ENCODE data around the gene GSDMA. TPM values are rescaled to one million over a fixed set of nuclear protein-coding genes. Genes with fewer than 3 reads are reported as not detected.

Gene GSDMA
- total RNA-seq, 1 donor from 2014 or later: 0.29 TPM

GRCh38 chr17:39935909-39936308, 26.9 kb upstream of the GSDMA start:
- Histone ChIP-seq H3K9me3 (no peaks in the 10 kb centered on the region), H3K27me3 (no peaks in the 10 kb centered on the region), H3K4me1 (no peaks in the 10 kb centered on the region), H3K27ac (no peak overlapping the region), H3K4me3 (no peak overlapping the region), H3K36me3 (no peaks in the 10 kb centered on the region)
- DNase-seq: no peak
- ATAC-seq: no peak
- TF ChIP-seq CTCF (IDR thresholded peaks at IDR 0.05): no peak
- intact Hi-C loops (cut with DNase I): no loop called here

- no peak for TF ChIP-seq CTCF (IDR thresholded peaks at IDR 0.05)
- DNase-seq (no peak), ATAC-seq (no peak)
- intact Hi-C loops (cut with DNase I): no loop called here
- Histone ChIP-seq H3K4me3 (no peak overlapping the region), H3K9me3 (no peaks in the 10 kb centered on the region), H3K4me1 (no peaks in the 10 kb centered on the region), H3K36me3 (no peaks in the 10 kb centered on the region), H3K27ac (no peak overlapping the region), H3K27me3 (no peaks in the 10 kb centered on the region)
Observed at GRCh38 chr17:39937447-39937846, 25.4 kb upstream of the GSDMA start.

DNA sequence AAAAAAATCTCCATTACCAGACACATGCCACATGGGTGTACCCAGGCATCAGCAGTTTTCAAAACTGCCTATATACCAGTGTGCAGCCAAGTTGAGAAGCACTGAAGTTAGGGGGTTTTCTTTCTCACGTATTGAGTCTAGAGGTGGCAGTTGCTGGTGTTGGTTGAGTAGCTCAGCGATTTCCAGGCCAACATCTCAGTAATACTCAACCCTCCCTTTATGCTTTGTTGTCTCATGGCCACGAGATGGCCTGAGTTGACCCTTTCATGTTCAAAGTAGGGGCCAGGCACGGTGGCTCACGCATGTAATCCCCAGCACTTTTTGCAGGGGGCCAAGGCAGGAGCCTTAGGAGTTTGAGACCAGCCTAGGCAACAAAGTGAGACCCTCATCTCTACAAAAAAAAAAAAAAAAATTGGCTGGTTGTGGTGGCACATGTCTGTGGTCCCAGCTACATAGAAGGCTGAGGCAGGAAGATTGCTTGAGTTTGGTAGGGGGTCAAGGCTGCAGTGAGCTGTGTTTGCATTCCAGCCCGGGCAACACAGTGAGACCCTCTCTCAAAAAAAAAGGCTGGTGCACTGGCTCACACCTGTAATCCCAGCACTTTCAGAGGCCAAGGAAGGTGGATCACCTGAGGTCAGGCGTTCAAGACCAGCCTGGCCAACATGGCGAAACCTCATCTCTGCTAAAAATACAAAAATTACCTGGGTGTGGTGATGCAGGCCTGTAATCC, 24.5 kb upstream of the GSDMA start:
- Histone ChIP-seq H3K27me3 (no peaks in the 10 kb centered on the region), H3K27ac (no peak overlapping the region), H3K4me3 (no peak overlapping the region), H3K4me1 (no peaks in the 10 kb centered on the region), H3K36me3 (no peaks in the 10 kb centered on the region), H3K9me3 (no peaks in the 10 kb centered on the region)
- intact Hi-C loops (cut with DNase I): no loop called here
- no peak for TF ChIP-seq CTCF (IDR thresholded peaks at IDR 0.05)
- DNase-seq: no peak
- no peak for ATAC-seq

GRCh38 chr17:39939106-39939505, 23.7 kb upstream of the GSDMA start:
- no peaks in the 10 kb centered on the region for H3K27me3 ChIP-seq
- ATAC-seq: no peak
- intact Hi-C loops (cut with DNase I): no loop called here

DNA sequence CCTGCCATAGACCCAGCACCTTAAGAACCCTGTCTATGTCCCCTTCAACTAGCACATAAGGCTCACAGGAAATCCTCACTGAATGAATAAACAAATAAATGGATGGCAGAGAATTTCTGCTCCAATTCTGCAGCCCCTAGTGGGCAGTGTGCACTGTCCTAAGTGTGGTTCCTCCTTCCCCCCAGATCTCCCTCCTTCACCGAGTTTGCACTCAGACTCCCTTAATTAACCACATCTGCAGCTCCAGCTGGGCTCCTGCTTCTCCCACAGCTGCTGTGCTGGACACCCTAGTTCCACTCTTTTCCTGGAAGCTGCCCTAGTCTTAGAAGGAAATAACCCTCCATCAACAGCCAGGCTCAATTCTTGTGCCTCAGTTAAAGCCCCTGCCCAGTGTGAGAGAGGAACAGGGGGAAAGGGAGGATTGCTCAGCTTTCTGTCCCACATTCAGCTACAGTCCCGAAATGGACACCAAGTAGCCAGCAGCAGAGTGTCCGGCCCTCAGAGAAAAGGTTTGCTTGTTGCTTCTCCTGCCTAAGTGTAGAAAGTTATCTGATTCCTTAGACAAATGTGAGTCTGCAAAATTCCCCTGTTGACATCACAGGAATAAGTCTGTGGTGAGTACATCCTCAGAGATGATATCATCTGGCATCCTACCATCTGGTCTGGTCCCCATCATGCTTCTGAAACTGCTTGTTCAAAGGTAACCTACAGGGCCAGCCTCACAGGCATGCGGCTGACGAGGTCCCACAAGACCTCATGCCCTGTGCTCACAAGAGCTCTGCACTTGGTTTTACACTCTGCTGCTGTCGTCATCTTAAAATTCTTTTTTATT, 23.0 kb upstream of the GSDMA start:
- TF ChIP-seq CTCF (IDR thresholded peaks at IDR 0.05): peak; percentile 34
- Histone ChIP-seq H3K4me1 (no peaks in the 10 kb centered on the region), H3K4me3 (no peak overlapping the region), H3K9me3 (no peaks in the 10 kb centered on the region), H3K36me3 (no peaks in the 10 kb centered on the region), H3K27me3 (no peaks in the 10 kb centered on the region), H3K27ac (no peak overlapping the region)
- ATAC-seq (peak; percentile 38), DNase-seq (no peak)
- intact Hi-C loops (cut with DNase I): no loop called here

More at GRCh38 chr17:39939106-39939505, 23.7 kb upstream of the GSDMA start:
- Histone ChIP-seq H3K4me3 (no peak overlapping the region), H3K9me3 (no peaks in the 10 kb centered on the region), H3K4me1 (no peaks in the 10 kb centered on the region), H3K36me3 (no peaks in the 10 kb centered on the region), H3K27ac (no peak overlapping the region)
- TF ChIP-seq CTCF (IDR thresholded peaks at IDR 0.05): no peak
- no peak for DNase-seq
